Measurements from ENCODE around the gene MOGAT1. TPM values are rescaled to one million over a fixed set of nuclear protein-coding genes. Genes with fewer than 3 reads are reported as not detected.
"Not testable (repeated sequence)": the region's sequence is repeated elsewhere in the genome, so short reads cannot be mapped to it uniquely, and the experiment has no call there.

MOGAT1 gene
- total and polyA plus RNA-seq, 2 of the 4 experiments (the other 2 are of a cell fraction) = not detected

GRCh38 chr2:222693413-222693812 is 22.0 kb downstream of the MOGAT1 start:
- 100% methylated on average over 1 of the region's 5 CpGs; no CpG with 5 or more reads in 1 of the 2 experiments for WGBS, 2 experiments (ENCODE audit: extremely low coverage in 2 of 2, insufficient read length in 1 of 2)
- in situ Hi-C loops (cut with MboI; ENCODE audit: low sequenced_read_pairs) = loop anchor here (5.0 to 10.0 kb wide), 2 partner anchors 209 to 241 kb away; no protein-coding TSS in a partner anchor

More at GRCh38 chr2:222693413-222693812, 22.0 kb downstream of the MOGAT1 start:
- H3K27ac ChIP-seq (ENCODE audit: insufficient read depth, low read length); H3K36me3 ChIP-seq (ENCODE audit: control insufficient read depth, insufficient read depth, low read length); H2BK15ac ChIP-seq (ENCODE audit: low read depth, low read length); H3K14ac ChIP-seq (replicated peaks; ENCODE audit: low read depth, low read length); ATAC-seq (ENCODE audit: low read depth); H2BK20ac ChIP-seq (ENCODE audit: low read depth, low read length); H4K20me1 ChIP-seq (ENCODE audit: insufficient read depth, low read length); H3K4me3 ChIP-seq (ENCODE audit: insufficient read depth, low read depth, low read length); H3K4me2 ChIP-seq (ENCODE audit: low read depth, low read length); H2BK5ac ChIP-seq (ENCODE audit: low read depth, low read length, poor library complexity, severe bottlenecking); H4K91ac ChIP-seq (ENCODE audit: insufficient read depth, low read depth, low read length); POLR2A ChIA-PET (ENCODE audit: unreplicated experiment); BruUV-seq (replicated peaks); CTCF ChIA-PET; H2AK9ac ChIP-seq (replicated peaks; ENCODE audit: low read depth, low read length, poor library complexity); H2AK5ac ChIP-seq (ENCODE audit: low read depth, low read length); H4K5ac ChIP-seq (ENCODE audit: low read depth, low read length); H3K9me3 ChIP-seq (ENCODE audit: control insufficient read depth, insufficient read depth, low read length); dilution Hi-C loops (cut with HindIII; ENCODE audit: low sequenced_read_pairs, unreplicated experiment); H3K18ac ChIP-seq (ENCODE audit: low read depth, low read length); H2AFZ ChIP-seq (replicated peaks; ENCODE audit: low read length, poor library complexity); H3K79me1 ChIP-seq (ENCODE audit: low read depth in 1 of 2, low read length in 2 of 2); H3K4me1 ChIP-seq (ENCODE audit: control insufficient read depth, insufficient read depth, low read length); H3K23ac ChIP-seq (ENCODE audit: low read depth, low read length); H3K27me3 ChIP-seq (ENCODE audit: control insufficient read depth, insufficient read depth, low read length); H2BK120ac ChIP-seq (ENCODE audit: low read depth, low read length); H4K8ac ChIP-seq (ENCODE audit: low read depth in 2 of 2, low read length in 2 of 2); DNase-seq; H3K56ac ChIP-seq (ENCODE audit: extremely low read depth, insufficient read depth, low read length); H3K9me1 ChIP-seq (ENCODE audit: insufficient read depth, low read length); H3K4ac ChIP-seq (ENCODE audit: low read depth, low read length); H3K9ac ChIP-seq (ENCODE audit: low read depth, low read length): not testable (repeated sequence)
- intact Hi-C loops (cut with micrococcal nuclease) = loop anchor here (5.0 kb wide), 2 partner anchors 169 to 264 kb away; partner anchors contain the start of gene ACSL3
